Stimulated activated naive CD8-positive, alpha-beta T cell treated with anti-CD3 and anti-CD28 coated beads, Interleukin-15, Interleukin-2, amounts not matched to agents 100 U/mL and 50 U/mL, for 24 hours (primary cell): Measurements from ENCODE around the gene ANXA5.
"Not testable (repeated sequence)": the region's sequence is repeated elsewhere in the genome, so short reads cannot be mapped to it uniquely, and the experiment has no call there.

ENCODE experiments used
- ATAC-seq: fragments of 150-1000 bp; cut with Tn5 transposase; one replicate; pipeline ENCODE4 v1.10.0; 2021
- DNase-seq: peaks from one replicate; pipeline ENCODE4 v3.0.0; 2021

ANXA5 gene

GRCh38 chr4:121679267-121679666, 17.5 kb downstream of the ANXA5 start:
- ATAC-seq: no peak
- DNase-seq: no peak

GRCh38 chr4:121677524-121677923, 19.3 kb downstream of the ANXA5 start:
- no peak for DNase-seq
- ATAC-seq: no peak

GRCh38 chr4:121676345-121677075, 20.3 kb downstream of the ANXA5 start:
- no peak for DNase-seq
- ATAC-seq: no peak

- ATAC-seq (no peak), DNase-seq (no peak)
These were observed 21.1 kb downstream of the ANXA5 start for GRCh38 chr4:121675715-121676114.

GRCh38 chr4:121674696-121675095, 22.1 kb downstream of the ANXA5 start:
- ATAC-seq (no peak), DNase-seq (no peak)

GRCh38 chr4:121674191-121674590, 22.6 kb downstream of the ANXA5 start:
- ATAC-seq (no peak), DNase-seq (no peak)

- ATAC-seq (no peak), DNase-seq (no peak)
These were observed 27.6 kb downstream of the ANXA5 start for GRCh38 chr4:121669163-121669550.

GRCh38 chr4:121668368-121669162, 28.2 kb downstream of the ANXA5 start:
- DNase-seq: no peak
- ATAC-seq: no peak

- DNase-seq: no peak
- ATAC-seq: no peak
These were observed 30.6 kb downstream of the ANXA5 start for GRCh38 chr4:121666091-121666679.

- ATAC-seq (no peak), DNase-seq (no peak)
These were observed 31.4 kb downstream of the ANXA5 start for GRCh38 chr4:121665371-121665770.

- ATAC-seq: no peak
- DNase-seq: no peak
These were observed 34.6 kb downstream of the ANXA5 start for GRCh38 chr4:121662225-121662624.

GRCh38 chr4:121660175-121660933, 36.4 kb downstream of the ANXA5 start:
- not testable (repeated sequence) for ATAC-seq, DNase-seq

GRCh38 chr4:121658125-121658524, 38.7 kb downstream of the ANXA5 start:
- ATAC-seq: no peak
- DNase-seq: no peak

GRCh38 chr4:121656269-121656641, 40.5 kb downstream of the ANXA5 start:
- DNase-seq (peak; percentile 14), ATAC-seq (no peak)

GRCh38 chr4:121655320-121656268, 41.2 kb downstream of the ANXA5 start:
- DNase-seq (no peak), ATAC-seq (no peak)

GRCh38 chr4:121654738-121655137, 42.0 kb downstream of the ANXA5 start:
- ATAC-seq: no peak
- no peak for DNase-seq

GRCh38 chr4:121653986-121654385, 42.8 kb downstream of the ANXA5 start:
- DNase-seq (no peak), ATAC-seq (no peak)

- DNase-seq: no peak
These were observed 43.6 kb downstream of the ANXA5 start for GRCh38 chr4:121653214-121653613.

GRCh38 chr4:121651597-121651996, 45.2 kb downstream of the ANXA5 start:
- ATAC-seq (no peak), DNase-seq (no peak)

More at GRCh38 chr4:121653214-121653613, 43.6 kb downstream of the ANXA5 start:
- no peak for ATAC-seq

GRCh38 chr4:121650741-121651140, 46.0 kb downstream of the ANXA5 start:
- DNase-seq: no peak
- ATAC-seq: no peak

GRCh38 chr4:121648516-121648915, 48.3 kb downstream of the ANXA5 start:
- no peak for ATAC-seq
- DNase-seq: no peak
